ENCODE data around the gene ARHGAP30.

GRCh38 chr1:161091093-161091492 lies 21.4 kb upstream of the ARHGAP30 start:
- no peak for TF ChIP-seq GATA2 (IDR thresholded peaks at IDR 0.05; ENCODE audit: low read depth, low read length)
- no peak for TF ChIP-seq GATA3 (IDR thresholded peaks at IDR 0.05; ENCODE audit: low read depth, low read length)
